Measurements from ENCODE around the gene PABPN1L. TPM values are rescaled to one million over a fixed set of nuclear protein-coding genes. Genes with fewer than 3 reads are reported as not detected.

PABPN1L gene
- total and polyA plus RNA-seq, 2 of the 4 experiments (the other 2 are of a cell fraction): not detected

DNA sequence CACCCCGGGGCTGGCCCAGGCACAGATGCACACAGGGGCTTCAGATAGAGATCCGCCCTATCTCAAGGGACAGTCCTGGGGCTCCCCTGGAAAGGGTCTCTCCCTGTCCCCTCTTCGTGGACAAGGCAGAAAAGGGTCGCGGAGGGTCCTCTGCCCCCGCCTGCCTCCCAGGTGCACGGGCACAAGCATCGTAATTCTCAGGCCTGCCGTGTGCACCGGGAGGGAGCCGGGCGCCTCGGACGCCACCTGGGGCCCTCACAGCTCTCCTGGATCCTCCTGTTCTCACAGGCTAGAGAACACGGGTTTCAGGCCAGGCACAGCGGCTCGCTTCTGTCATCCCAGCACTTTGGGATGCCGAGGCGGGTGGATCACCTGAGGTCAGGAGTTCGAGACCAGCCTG, 11.9 kb upstream of the PABPN1L start:
- H3K27ac ChIP-seq (ENCODE audit: insufficient read depth, low read length): no peak overlapping the region
- intact Hi-C loops (cut with micrococcal nuclease): no loop called here
- H2BK15ac ChIP-seq (ENCODE audit: low read depth, low read length): no peak overlapping the region
- no peaks in the 10 kb centered on the region for H3K36me3 ChIP-seq (ENCODE audit: control insufficient read depth, insufficient read depth, low read length)
- no peak overlapping the region for H2BK120ac ChIP-seq (ENCODE audit: low read depth, low read length)
- WGBS, 2 experiments (ENCODE audit: extremely low coverage in 2 of 2, insufficient read length in 1 of 2): 88% methylated on average over 7 of the region's 20 CpGs; no CpG with 5 or more reads in 1 of the 2 experiments
- no peak overlapping the region for H4K91ac ChIP-seq (ENCODE audit: insufficient read depth, low read depth, low read length)
- CTCF ChIA-PET: no interaction called here
- TF ChIP-seq FOS (IDR thresholded peaks at IDR 0.05; ENCODE audit: low read depth, low read length): no peak
- no peak for TF ChIP-seq RFX5 (IDR thresholded peaks at IDR 0.05; ENCODE audit: low read depth, low read length)
- no peak for TF ChIP-seq MAZ (IDR thresholded peaks at IDR 0.05; ENCODE audit: borderline replicate concordance, low read depth, low read length)
- TF ChIP-seq CEBPB (IDR thresholded peaks at IDR 0.05; ENCODE audit: low read depth, low read length): no peak
- no peak for TF ChIP-seq RCOR1 (IDR thresholded peaks at IDR 0.05; ENCODE audit: insufficient replicate concordance, low read length)
- TF ChIP-seq MXI1 (IDR thresholded peaks at IDR 0.05; ENCODE audit: borderline replicate concordance, low read depth, low read length): no peak
- TF ChIP-seq MAFK (IDR thresholded peaks at IDR 0.05; ENCODE audit: low read depth, low read length): no peak
- no peak for TF ChIP-seq NFE2L2 (IDR thresholded peaks at IDR 0.05; ENCODE audit: low read depth, low read length)
- TF ChIP-seq CHD1 (IDR thresholded peaks at IDR 0.05; ENCODE audit: low read depth, low read length): no peak
- TF ChIP-seq BHLHE40 (IDR thresholded peaks at IDR 0.05; ENCODE audit: low read depth, low read length): no peak
- no peak for TF ChIP-seq USF2 (IDR thresholded peaks at IDR 0.05; ENCODE audit: low read depth, low read length)
- no peak for TF ChIP-seq ELK1 (IDR thresholded peaks at IDR 0.05; ENCODE audit: borderline replicate concordance, low read depth, low read length)
- H4K8ac ChIP-seq (ENCODE audit: low read depth in 2 of 2, low read length in 2 of 2): no peak overlapping the region
- H3K27me3 ChIP-seq (ENCODE audit: control insufficient read depth, insufficient read depth, low read length): peaks cover 51% of the 10 kb centered on the region
- dilution Hi-C loops (cut with HindIII; ENCODE audit: low sequenced_read_pairs, unreplicated experiment): no loop called here
- H2BK20ac ChIP-seq (ENCODE audit: low read depth, low read length): no peak overlapping the region
- no peak overlapping the region for H3K14ac ChIP-seq (replicated peaks; ENCODE audit: low read depth, low read length)
- no peak overlapping the region for H2AK5ac ChIP-seq (ENCODE audit: low read depth, low read length)
- H3K23ac ChIP-seq (ENCODE audit: low read depth, low read length): no peak overlapping the region
- no peaks in the 10 kb centered on the region for H4K20me1 ChIP-seq (ENCODE audit: insufficient read depth, low read length)
- H2AFZ ChIP-seq (replicated peaks; ENCODE audit: low read length, poor library complexity): no peak overlapping the region
- DNase-seq: no peak
- H3K4ac ChIP-seq (ENCODE audit: low read depth, low read length): no peak overlapping the region
- H3K9ac ChIP-seq (ENCODE audit: low read depth, low read length): no peak overlapping the region
- in situ Hi-C loops (cut with MboI; ENCODE audit: low sequenced_read_pairs): no loop called here
- no peaks in the 10 kb centered on the region for H3K9me3 ChIP-seq (ENCODE audit: control insufficient read depth, insufficient read depth, low read length)
- H3K79me1 ChIP-seq (ENCODE audit: low read depth in 1 of 2, low read length in 2 of 2): no peaks in the 10 kb centered on the region
- H3K56ac ChIP-seq (ENCODE audit: extremely low read depth, insufficient read depth, low read length): no peak overlapping the region
- no peak overlapping the region for H3K4me3 ChIP-seq (ENCODE audit: insufficient read depth, low read depth, low read length)
- H2BK5ac ChIP-seq (ENCODE audit: low read depth, low read length, poor library complexity, severe bottlenecking): no peak overlapping the region
- POLR2A ChIA-PET (ENCODE audit: unreplicated experiment): no interaction called here
- no peak for ATAC-seq (ENCODE audit: low read depth)
- no peak overlapping the region for H3K4me2 ChIP-seq (ENCODE audit: low read depth, low read length)
- H2AK9ac ChIP-seq (replicated peaks; ENCODE audit: low read depth, low read length, poor library complexity): no peak overlapping the region
- no peaks in the 10 kb centered on the region for H3K9me1 ChIP-seq (ENCODE audit: insufficient read depth, low read length)
- H3K18ac ChIP-seq (ENCODE audit: low read depth, low read length): no peak overlapping the region
- no peak overlapping the region for H4K5ac ChIP-seq (ENCODE audit: low read depth, low read length)
- no TSS peak for BruUV-seq (replicated peaks)
- H3K4me1 ChIP-seq (ENCODE audit: control insufficient read depth, insufficient read depth, low read length): no peaks in the 10 kb centered on the region

Measured in IMR-90 (cell line).